HFFc6 (cell line): ENCODE results near the gene CREB5. TPM values are rescaled to one million over a fixed set of nuclear protein-coding genes. Genes with fewer than 3 reads are reported as not detected.

Source experiments
- DNase-seq: peaks from one replicate; pipeline ENCODE4 v3.0.0-alpha.2; 2018
- H3K27ac Mint-ChIP-seq: 2 replicates; pipeline ENCODE4 v1.8.0; 2020; ENCODE audit warnings: mild to moderate bottlenecking, mixed read lengths
- H3K27me3 Mint-ChIP-seq: 2 replicates; pipeline ENCODE4 v1.8.0; 2021; ENCODE audit warnings: mild to moderate bottlenecking, moderate library complexity, mixed read lengths; ENCODE audit not compliant: insufficient read depth
- H3K36me3 Mint-ChIP-seq: 2 replicates; pipeline ENCODE4 v1.8.0; 2021; ENCODE audit warnings: low read depth, mixed read lengths
- H3K4me1 Mint-ChIP-seq: 2 replicates; pipeline ENCODE4 v1.8.0; 2020; ENCODE audit warnings: low read depth, mixed read lengths
- H3K4me3 Mint-ChIP-seq: 2 replicates; pipeline ENCODE4 v1.8.0; 2020; ENCODE audit warnings: mild to moderate bottlenecking, moderate library complexity, mixed read lengths
- H3K9me3 Mint-ChIP-seq: 2 replicates; pipeline ENCODE4 v1.8.0; 2020; ENCODE audit warnings: mild to moderate bottlenecking, mixed read lengths
- total RNA-seq, 6 experiments: library from RNA; stranded (reverse); fragmentation: NEBNext Ultra II Directional; extraction: Animal tissue kit (Norgen Biotek cat#: 25700); gene quantifications; 2 replicates in 1 of 6; 3 replicates in 5 of 6; pipeline ENCODE4 v1.2.3, GENCODE V29; 2021
- TF ChIP-seq, protein P1 (sequence below): fragments of 200-600 bp; sonication (generic); IDR thresholded peaks from 2 replicates; pipeline ENCODE4 v1.5.0; 2021; ENCODE audit warnings: antibody characterized with exemption, mild to moderate bottlenecking

CREB5 gene
- total RNA-seq, 6 experiments from 2014 or later = 0.60 to 0.90 (median 0.79) TPM

DNA sequence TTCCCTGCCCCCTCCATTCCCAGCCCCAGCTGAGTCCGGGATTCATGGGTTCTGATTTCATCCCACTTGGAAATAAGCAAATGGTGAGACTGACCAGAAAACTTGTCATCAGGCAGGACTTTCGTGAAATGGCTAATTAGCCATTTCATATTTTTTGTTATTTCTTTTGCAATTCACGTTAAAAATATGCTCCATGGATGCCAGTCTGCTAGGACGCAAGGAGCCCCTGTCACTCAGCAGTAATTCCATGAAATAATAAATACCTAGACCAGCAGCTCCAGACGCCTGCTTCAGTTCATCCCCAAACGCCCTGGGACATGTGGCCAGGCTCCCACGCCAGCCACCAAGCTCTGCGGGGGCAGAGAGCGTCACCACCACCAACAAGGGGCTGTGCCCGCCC lies 434.9 kb downstream of the CREB5 start:
- TF ChIP-seq, protein P1, sequence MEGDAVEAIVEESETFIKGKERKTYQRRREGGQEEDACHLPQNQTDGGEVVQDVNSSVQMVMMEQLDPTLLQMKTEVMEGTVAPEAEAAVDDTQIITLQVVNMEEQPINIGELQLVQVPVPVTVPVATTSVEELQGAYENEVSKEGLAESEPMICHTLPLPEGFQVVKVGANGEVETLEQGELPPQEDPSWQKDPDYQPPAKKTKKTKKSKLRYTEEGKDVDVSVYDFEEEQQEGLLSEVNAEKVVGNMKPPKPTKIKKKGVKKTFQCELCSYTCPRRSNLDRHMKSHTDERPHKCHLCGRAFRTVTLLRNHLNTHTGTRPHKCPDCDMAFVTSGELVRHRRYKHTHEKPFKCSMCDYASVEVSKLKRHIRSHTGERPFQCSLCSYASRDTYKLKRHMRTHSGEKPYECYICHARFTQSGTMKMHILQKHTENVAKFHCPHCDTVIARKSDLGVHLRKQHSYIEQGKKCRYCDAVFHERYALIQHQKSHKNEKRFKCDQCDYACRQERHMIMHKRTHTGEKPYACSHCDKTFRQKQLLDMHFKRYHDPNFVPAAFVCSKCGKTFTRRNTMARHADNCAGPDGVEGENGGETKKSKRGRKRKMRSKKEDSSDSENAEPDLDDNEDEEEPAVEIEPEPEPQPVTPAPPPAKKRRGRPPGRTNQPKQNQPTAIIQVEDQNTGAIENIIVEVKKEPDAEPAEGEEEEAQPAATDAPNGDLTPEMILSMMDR = no peak
- Mint-ChIP-seq H3K27me3 (peaks cover 14% of the 10 kb centered on the region; the same call in 1 of the 2 replicates), H3K27ac (no peak overlapping the region), H3K36me3 (no peaks in the 10 kb centered on the region), H3K4me3 (no peak overlapping the region), H3K4me1 (no peaks in the 10 kb centered on the region), H3K9me3 (no peaks in the 10 kb centered on the region)
- DNase-seq = no peak

DNA sequence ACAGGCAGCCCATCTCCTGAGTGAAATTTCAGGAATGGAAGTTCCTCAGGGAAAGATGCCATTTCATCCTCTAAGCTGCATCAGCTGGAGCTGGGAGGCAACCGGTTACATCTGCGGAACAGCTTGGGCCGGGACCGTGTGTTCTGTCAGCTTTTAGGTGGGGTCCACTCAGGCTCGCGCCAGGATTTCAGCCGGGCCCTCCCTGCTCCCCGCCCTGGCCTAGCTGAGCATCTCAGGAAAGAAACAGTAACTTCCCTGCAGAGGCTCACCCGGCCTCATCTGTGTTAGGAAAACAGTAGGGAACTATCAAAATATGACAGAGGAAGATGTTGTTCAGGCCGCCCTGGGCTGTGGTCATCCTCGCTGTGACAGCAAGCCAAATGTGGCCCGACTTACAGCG lies 435.4 kb downstream of the CREB5 start:
- H3K27me3 Mint-ChIP-seq = peaks cover 14% of the 10 kb centered on the region; the same call in 1 of the 2 replicates
- H3K4me1 Mint-ChIP-seq = no peaks in the 10 kb centered on the region
- no peak overlapping the region for H3K27ac Mint-ChIP-seq
- H3K4me3 Mint-ChIP-seq = no peak overlapping the region
- H3K9me3 Mint-ChIP-seq = no peaks in the 10 kb centered on the region
- DNase-seq = no peak
- no peaks in the 10 kb centered on the region for H3K36me3 Mint-ChIP-seq
- TF ChIP-seq, protein P1 = no peak

DNA sequence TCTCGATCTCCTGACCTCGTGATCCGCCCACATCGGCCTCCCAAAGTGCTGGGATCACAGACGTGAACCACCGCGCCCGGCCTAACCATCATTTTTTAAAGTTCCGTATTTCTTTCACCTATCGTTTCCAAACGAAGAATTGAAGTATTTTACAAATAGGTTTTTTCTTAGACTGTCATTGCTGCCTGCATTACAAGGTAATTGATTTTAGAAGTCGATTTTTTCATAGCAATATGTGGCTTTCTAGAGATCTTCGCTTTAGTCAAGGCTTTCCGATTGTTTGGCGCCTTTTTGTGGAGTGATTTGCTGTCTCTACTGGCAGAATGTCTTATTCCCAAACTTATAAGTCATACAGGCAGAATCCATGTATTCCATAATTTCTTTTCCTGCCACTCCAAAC lies 436.6 kb downstream of the CREB5 start:
- no peak overlapping the region for H3K27ac Mint-ChIP-seq
- no peaks in the 10 kb centered on the region for H3K36me3 Mint-ChIP-seq
- H3K27me3 Mint-ChIP-seq = peaks cover 14% of the 10 kb centered on the region; the same call in 1 of the 2 replicates
- H3K4me1 Mint-ChIP-seq = no peaks in the 10 kb centered on the region
- DNase-seq = no peak
- TF ChIP-seq, protein P1 = no peak
- H3K9me3 Mint-ChIP-seq = no peaks in the 10 kb centered on the region
- H3K4me3 Mint-ChIP-seq = no peak overlapping the region

DNA sequence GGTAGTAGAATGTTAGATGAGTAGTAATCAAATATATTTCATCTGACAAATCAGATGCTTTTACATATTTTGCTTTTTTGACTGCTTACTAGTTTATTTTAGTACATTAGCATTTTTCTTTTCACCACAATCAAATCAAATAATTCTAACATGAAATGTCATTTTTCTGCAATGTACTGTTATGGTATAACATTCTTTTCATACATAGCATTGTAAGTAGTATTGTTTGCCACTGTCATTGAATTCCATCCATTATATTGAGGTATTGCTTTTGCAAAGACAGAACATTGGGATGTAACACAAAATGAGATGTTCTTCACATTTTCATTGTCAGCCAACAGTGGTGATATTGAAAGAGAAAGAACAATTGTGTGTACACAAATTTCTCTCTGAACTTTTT lies 438.4 kb downstream of the CREB5 start:
- DNase-seq = no peak
- H3K4me3 Mint-ChIP-seq = no peak overlapping the region
- no peak overlapping the region for H3K27ac Mint-ChIP-seq
- H3K9me3 Mint-ChIP-seq = no peaks in the 10 kb centered on the region
- peaks cover 19% of the 10 kb centered on the region for H3K27me3 Mint-ChIP-seq
- TF ChIP-seq, protein P1 = no peak
- no peaks in the 10 kb centered on the region for H3K36me3 Mint-ChIP-seq
- H3K4me1 Mint-ChIP-seq = peaks cover 12% of the 10 kb centered on the region

DNA sequence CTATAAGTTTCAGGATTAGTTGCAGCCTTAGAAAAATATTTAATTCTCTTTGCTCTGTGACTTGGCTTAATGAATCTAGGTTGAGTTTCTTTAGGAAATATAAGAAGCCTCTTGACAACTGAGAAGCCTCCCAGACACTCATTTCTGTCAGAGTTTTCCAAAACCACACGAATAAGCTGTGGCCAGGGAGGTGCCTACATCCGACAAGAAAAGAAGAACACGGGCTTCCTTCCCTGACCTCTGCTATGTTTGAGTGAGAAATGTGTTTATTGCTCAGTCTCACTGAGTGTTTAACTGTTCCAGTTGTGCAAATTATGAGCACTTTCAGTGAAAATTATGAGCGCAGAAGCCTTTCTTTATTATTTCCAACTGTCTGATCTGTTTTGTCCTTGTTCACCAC lies 440.8 kb downstream of the CREB5 start:
- peaks cover 4% of the 10 kb centered on the region; the same call in 1 of the 2 replicates for H3K9me3 Mint-ChIP-seq
- H3K36me3 Mint-ChIP-seq = no peaks in the 10 kb centered on the region
- TF ChIP-seq, protein P1 = no peak
- peaks cover 31% of the 10 kb centered on the region for H3K4me1 Mint-ChIP-seq
- peaks cover 11% of the 10 kb centered on the region for H3K27me3 Mint-ChIP-seq
- H3K4me3 Mint-ChIP-seq = peak overlapping the region; percentile 74; the same call in 1 of the 2 replicates
- no peak overlapping the region for H3K27ac Mint-ChIP-seq
- no peak for DNase-seq
